K562 (cell line): ENCODE measurements around the gene GAL3ST1. TPM values are rescaled to one million over a fixed set of nuclear protein-coding genes. Genes with fewer than 3 reads are reported as not detected.
A peak's percentile ranks its signal among the peaks of the same experiment; 100 is the strongest.

Source experiments
- CREB1 ChIP-seq, 2 experiments: sonication (generic) in 1 of 2; formaldehyde crosslinking in 1 of 2; IDR thresholded peaks; 2 replicates each; pipeline versions ENCODE4 v1.6.1 to v1.8.0; 2012 to 2022; ENCODE audit warnings: inconsistent platforms in 1 of 2, mild to moderate bottlenecking in 1 of 2, missing genetic modification reagents in 1 of 2, moderate library complexity in 1 of 2
- EP400 ChIP-seq: fragments of 450-650 bp; IDR thresholded peaks from 2 replicates; pipeline ENCODE4 v1.6.1; 2017; ENCODE audit warnings: antibody characterized with exemption, mild to moderate bottlenecking, moderate library complexity
- HDAC6 ChIP-seq: IDR thresholded peaks from 2 replicates; pipeline ENCODE4 v1.6.1; 2012; ENCODE audit warnings: low read depth, mild to moderate bottlenecking, control low read depth, inconsistent platforms, low read length, moderate library complexity
- ILF3 ChIP-seq: fragments of 450-650 bp; IDR thresholded peaks from 2 replicates; pipeline ENCODE4 v1.6.1; 2018; ENCODE audit warnings: antibody characterized with exemption, mild to moderate bottlenecking, moderate library complexity, borderline replicate concordance
- KAT7 ChIP-seq: sonication (generic); formaldehyde crosslinking; IDR thresholded peaks from 2 replicates; pipeline ENCODE4 v1.8.0; 2022; ENCODE audit warnings: missing genetic modification reagents, mild to moderate bottlenecking, borderline replicate concordance
- MYC ChIP-seq, 2 experiments: fragments of 250-450 bp in 1 of 2; sonication (Bioruptor Pico) in 1 of 2; IDR thresholded peaks; 2 replicates each; pipeline versions ENCODE4 v1.5.1 to v1.6.1; 2012 to 2021; ENCODE audit warnings: low read depth in 2 of 2, borderline replicate concordance in 1 of 2, improper control_type of control experiment in 1 of 2, low read length in 1 of 2, mild to moderate bottlenecking in 1 of 2, moderate library complexity in 1 of 2
- POU5F1 ChIP-seq: fragments of 150-350 bp; IDR thresholded peaks from 2 replicates; pipeline ENCODE4 v1.6.1; 2014; ENCODE audit warnings: borderline replicate concordance, low read length, low read depth, mild to moderate bottlenecking; ENCODE audit not compliant: partially characterized antibody
- RREB1 ChIP-seq: fragments of 250-450 bp; sonication (Bioruptor Pico); IDR thresholded peaks from 2 replicates; pipeline ENCODE4 v1.4.0; 2020
- SRSF1 ChIP-seq: fragments of 200-400 bp; formaldehyde crosslinking; IDR thresholded peaks from 2 replicates; pipeline ENCODE4 v1.6.1; 2017; ENCODE audit warnings: mild to moderate bottlenecking, low read depth, low read length, moderate library complexity
- ZFPM2 ChIP-seq: fragments of 250-450 bp; sonication (Bioruptor Pico); IDR thresholded peaks from 2 replicates; pipeline ENCODE4 v1.5.1; 2022; ENCODE audit warnings: mild to moderate bottlenecking
- ZNF263 ChIP-seq: sonication (generic); formaldehyde crosslinking; IDR thresholded peaks from 2 replicates; pipeline ENCODE4 v1.8.0; 2022; ENCODE audit warnings: mild to moderate bottlenecking, missing genetic modification reagents, borderline replicate concordance
- ZNF740 ChIP-seq, 3 experiments: fragments of 200-800 bp in 1 of 3; sonication (Bioruptor generic) in 1 of 3; sonication (generic) in 1 of 3; formaldehyde crosslinking in 1 of 3; IDR thresholded peaks; 2 replicates each; pipeline versions ENCODE4 v1.6.1 to v1.8.0; 2016 to 2022; ENCODE audit warnings: mild to moderate bottlenecking in 2 of 3, missing compliant biosample characterization in 2 of 3, missing genetic modification characterization in 2 of 3, missing genetic modification reagents in 1 of 3
- polyA plus RNA-seq, 8 experiments: library from polyadenylated mRNA; depleted of rRNA in 4 of 8; stranded (reverse) in 5 of 8; unstranded in 3 of 8; fragments of >200 nt; fragmentation: Nextera tagmentation in 2 of 8; fragmentation: Illumina TruSeq in 1 of 8; extraction: Ambion mirVana in 2 of 8; extraction: Trizol in 1 of 8; gene quantifications; 2 replicates each; pipeline versions ENCODE4 v1.2.1 to v1.2.3, GENCODE V29; 2011 to 2014; ENCODE audit warnings: inconsistent platforms in 1 of 8, missing spikeins in 1 of 8
- total RNA-seq, 7 experiments: library from RNA; depleted of rRNA in 6 of 7; stranded (reverse); fragments of >200 nt in 6 of 7; fragmentation: Illumina TruSeq in 2 of 7; extraction: Trizol in 2 of 7; gene quantifications; 2 replicates each; pipeline versions ENCODE4 v1.2.1 to v1.2.3, GENCODE V29; 2011 to 2021; ENCODE audit warnings: low replicate concordance in 1 of 7
- TF ChIP-seq, protein P1 (sequence below): sonication (generic); formaldehyde crosslinking; IDR thresholded peaks from 2 replicates; pipeline ENCODE4 v1.8.0; 2022; ENCODE audit warnings: mild to moderate bottlenecking, missing genetic modification reagents
- TF ChIP-seq, protein P2 (sequence below): sonication (generic); formaldehyde crosslinking; IDR thresholded peaks from 2 replicates; pipeline ENCODE4 v1.8.0; 2023; ENCODE audit warnings: mild to moderate bottlenecking, missing genetic modification reagents

Gene GAL3ST1
- total and polyA plus RNA-seq, 9 of the 15 experiments (the other 6 are each of a cell fraction or from before 2014, with no cell fraction given) = 0.03 to 1.9 (median 0.33) TPM; not detected in 1

DNA sequence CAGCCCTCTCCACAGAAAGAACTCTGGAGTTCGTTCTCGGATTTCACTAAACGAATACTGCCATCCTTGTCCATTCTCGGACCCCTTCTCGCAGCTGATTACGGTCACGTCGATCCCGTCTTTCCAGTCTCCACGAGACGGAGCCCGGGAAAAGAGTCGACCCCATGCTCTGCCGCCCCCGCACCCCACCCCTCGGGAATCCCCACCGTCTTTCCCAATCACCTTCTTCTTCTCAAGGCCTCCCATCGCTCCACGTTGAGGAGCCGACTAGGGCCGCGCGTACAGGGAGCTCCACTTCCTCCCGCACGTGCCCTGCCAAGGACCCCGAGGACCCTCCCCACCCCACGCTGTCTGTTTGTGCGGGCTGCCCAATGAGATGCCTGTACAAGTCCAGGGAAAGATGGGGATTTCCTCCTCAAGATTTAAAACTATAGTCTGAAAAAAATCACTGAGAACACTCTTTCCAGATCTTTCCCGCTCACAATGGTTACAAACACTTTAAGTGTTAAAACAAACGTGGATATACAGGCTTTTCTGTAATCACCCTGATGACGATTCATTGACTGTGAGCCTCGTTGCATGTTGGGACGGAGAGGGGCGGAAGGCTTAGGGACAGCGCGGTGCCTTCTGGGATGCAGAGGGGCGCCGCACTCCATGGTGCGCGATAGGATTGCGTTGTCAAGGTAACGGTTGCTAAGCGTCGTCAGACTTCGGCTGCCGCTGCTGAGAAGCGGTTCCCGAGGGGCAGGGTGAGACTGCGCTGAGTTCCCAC is 17.3 kb upstream of the GAL3ST1 start, which contains the start of gene PES1 (continued):
- TF ChIP-seq, protein P1, sequence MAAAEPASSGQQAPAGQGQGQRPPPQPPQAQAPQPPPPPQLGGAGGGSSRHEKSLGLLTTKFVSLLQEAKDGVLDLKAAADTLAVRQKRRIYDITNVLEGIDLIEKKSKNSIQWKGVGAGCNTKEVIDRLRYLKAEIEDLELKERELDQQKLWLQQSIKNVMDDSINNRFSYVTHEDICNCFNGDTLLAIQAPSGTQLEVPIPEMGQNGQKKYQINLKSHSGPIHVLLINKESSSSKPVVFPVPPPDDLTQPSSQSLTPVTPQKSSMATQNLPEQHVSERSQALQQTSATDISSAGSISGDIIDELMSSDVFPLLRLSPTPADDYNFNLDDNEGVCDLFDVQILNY = no peak
- TF ChIP-seq ZNF740 (CRISPR knock-in tag; IDR thresholded peaks at IDR 0.05) (no peak), ZNF740 (tag; IDR thresholded peaks at IDR 0.05) (no peak), MYC (IDR thresholded peaks at IDR 0.05; ENCODE audit: low read depth, low read length) (peak; percentile 98), MYC (CRISPR knock-in tag; IDR thresholded peaks at IDR 0.05; ENCODE audit: borderline replicate concordance, low read depth) (peak; percentile 80; the same call in 1 of the 2 replicates), RREB1 (CRISPR knock-in tag) (no peak), ZFPM2 (CRISPR knock-in tag) (no peak), KAT7 (CRISPR knock-in tag) (no peak), EP400 (peak; percentile 96), CREB1 (IDR thresholded peaks at IDR 0.05) (peak; percentile 94), CREB1 (CRISPR knock-in tag; IDR thresholded peaks at IDR 0.05) (peak; percentile 94), ZNF263 (CRISPR knock-in tag) (no peak), HDAC6 (no peak), SRSF1 (no peak), POU5F1 (no peak), ILF3 (no peak)
- TF ChIP-seq, protein P2, sequence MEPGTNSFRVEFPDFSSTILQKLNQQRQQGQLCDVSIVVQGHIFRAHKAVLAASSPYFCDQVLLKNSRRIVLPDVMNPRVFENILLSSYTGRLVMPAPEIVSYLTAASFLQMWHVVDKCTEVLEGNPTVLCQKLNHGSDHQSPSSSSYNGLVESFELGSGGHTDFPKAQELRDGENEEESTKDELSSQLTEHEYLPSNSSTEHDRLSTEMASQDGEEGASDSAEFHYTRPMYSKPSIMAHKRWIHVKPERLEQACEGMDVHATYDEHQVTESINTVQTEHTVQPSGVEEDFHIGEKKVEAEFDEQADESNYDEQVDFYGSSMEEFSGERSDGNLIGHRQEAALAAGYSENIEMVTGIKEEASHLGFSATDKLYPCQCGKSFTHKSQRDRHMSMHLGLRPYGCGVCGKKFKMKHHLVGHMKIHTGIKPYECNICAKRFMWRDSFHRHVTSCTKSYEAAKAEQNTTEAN (CRISPR knock-in tag) = no peak
